ENCODE measurements around the gene TOR1B.

TOR1B gene

DNA sequence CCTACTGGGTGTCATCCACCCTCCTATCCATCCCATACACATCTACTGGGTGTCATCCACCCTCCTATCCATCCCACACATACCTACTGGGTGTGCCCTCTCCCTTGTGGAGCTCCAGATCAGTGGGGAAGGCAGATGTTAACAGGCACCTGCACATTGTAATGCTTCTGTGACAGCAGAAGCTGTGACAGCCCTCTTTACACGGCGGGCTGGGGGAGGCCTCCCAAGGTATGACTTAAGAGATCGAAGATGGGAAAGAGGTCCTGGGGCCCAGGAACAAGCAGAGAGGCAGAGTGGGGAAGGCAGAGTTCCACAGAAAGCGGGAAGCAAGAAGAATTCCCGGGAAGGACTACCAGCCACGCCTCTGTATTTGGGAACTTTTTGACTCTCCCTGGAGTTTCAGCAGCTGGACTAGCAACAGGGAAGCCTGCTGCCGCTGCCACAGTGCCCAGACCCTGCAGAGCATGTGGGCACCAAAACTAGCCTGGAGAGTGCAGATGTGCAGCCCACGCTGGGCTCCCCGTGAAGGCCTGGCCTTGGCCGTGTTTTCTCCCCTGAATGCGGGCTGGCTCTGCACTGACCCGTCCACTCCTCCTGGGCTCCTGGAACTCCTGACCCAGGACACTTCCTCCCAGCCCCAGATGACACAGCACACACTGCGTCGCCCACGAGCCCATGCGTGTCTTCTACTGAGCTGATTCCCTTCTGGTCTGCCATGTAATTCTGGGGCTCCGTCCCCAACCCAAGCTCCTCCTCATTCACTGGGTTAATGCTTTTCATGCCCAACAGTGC, 11.6 kb downstream of the TOR1B start:
- DNase-seq (ENCODE audit: low spot score): no peak

DNA sequence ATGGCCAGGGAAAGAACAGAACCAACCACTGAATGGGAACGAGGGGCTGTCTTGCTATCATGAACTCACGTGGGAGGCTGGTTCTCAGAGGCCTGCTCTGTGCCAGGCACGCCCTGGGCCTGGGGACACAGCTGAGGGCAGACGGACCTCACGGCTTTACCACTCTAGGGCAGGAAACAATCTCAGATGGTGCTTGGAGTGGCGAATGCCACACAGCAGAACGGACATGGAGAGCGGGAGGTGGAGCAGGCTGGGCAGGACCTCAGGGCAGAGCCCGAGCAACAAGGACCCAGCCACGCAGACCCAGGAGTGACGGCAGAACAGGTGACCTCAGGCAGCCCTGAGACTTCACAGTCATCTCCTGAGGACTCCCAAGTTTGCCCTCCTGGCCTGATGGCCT, 12.3 kb downstream of the TOR1B start:
- DNase-seq (ENCODE audit: low spot score): no peak

DNA sequence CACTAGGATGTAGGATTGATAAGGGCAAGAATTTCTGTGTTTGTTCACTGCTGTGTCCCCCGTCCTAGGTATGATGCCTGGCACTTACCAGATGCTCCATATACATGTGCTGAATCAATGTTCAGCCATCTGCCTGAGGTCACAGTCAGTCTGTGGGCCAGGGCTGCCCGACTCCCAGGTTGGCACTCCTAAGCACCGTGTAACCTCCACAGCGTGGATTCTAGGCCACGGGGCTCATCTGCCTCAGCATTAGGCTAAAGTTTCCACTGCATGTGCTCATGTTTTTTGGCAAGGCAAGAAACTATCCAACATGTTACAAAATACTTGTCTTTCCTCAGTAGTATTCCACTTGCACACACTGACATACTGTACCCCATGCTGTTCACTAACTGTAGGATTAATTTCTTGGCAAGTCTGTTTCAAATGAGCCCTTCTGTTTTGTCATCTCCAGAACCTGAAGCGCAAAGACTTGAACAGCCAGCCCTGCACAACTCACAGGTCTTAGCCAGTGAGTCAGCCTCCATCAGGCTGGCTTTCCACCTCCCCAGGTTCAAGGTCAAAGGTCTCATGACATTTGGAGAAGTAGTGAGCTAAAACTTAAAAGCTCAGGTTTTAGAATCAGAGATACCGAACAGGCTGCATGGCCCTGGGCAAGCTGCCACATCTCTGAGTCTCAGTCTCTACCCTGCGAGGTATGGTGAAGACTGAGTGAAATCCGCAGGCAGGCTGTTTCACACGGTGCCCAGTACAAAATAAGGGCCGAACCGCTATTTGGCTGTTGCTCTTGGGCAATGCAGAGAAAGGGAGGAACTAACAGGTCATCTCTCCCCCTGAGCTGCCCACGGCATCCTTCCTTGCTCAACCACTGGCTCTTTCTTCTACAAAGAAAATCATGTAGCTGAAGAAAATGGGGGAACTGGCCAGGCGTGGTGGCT, 13.8 kb downstream of the TOR1B start:
- no peak for DNase-seq (ENCODE audit: low spot score)

DNA sequence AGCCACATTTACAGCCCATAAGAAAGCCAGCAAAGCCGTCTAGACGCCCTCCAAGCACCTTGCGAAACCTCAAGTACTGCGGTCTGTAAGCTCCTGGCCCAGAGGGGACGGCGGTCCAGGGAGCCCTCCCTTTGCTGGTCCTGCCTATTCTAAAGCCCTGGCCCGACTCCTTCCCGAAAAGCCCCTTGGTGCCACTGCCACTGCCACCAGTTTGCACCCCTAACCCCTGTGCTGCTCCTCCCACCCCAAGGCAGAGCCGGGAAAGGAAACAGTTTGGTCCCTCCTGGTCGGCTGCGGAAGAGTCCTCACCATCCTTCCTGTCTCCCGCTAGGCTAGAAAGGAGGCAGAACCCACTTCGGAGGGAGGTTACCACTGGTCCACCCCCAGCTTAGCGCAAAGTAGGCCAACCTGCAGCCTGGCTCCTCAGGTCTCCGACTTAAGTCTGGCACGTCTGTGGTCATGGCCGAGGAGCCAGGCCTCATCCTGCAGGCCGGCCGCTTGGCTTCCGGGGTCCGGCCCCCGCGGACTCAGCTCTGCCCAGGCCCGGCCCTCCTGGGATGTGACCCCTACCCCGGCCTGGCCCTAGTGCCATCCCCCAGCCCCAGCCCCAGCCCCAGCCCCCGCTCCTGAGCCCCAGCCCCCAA, 20.0 kb downstream of the TOR1B start:
- DNase-seq (ENCODE audit: low spot score): no peak

DNA sequence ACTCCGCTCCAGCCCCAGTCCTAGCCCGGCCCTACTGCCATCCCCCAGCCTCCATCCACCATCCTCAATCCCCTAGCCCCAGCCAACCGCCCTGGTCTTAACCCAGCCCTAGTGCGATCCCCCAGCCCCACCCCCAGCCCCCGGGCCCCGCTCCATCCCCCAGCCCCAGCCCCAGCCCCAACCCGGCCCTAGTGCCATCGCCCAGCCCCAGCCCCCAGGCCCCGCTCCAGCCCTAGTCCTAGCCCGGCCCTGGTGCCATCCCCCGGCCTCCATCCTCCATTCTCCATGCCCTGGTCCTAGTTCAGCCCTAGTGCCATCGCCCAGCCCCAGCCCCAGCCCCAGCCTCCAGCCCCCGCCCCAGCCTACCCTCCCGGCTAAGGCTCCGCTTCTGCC, 20.6 kb downstream of the TOR1B start:
- DNase-seq (ENCODE audit: low spot score): no peak

DNA sequence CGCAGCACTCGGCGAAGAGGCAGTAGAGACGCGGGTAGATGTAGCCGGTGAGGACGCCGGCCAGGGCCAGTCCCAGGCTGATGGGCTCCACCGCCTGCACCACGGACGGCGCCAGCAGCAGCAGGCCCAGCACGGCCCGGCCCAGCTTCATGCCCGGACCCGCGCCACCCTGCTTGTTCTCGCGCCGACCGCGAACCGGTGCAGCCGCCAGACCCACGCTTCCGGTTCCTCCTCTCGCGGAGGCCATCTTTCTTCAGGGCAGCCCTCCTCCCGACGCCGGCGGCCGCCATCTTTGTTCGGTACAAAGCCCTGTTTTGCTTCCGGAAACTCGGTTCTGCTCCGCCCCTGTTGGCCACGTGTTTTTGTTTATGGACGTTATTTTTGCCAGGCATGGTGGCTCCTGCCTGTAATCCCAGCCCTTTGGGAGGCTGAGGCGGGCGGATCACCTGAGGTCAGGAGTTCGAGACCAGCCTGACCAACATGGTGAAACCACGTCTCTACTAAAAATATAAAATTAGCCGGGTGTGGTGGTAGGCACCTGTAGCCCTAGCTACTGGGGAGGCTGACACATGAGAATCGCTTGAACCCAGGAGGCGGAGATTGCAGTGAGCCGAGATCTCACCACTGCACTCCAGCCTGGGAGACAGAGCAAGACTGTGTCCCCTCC, 21.1 kb downstream of the TOR1B start, which contains the start of gene TOR1A:
Gene TOR1A (minus strand): TSS at position 202 of the 667 bp plus-strand sequence. CDS start 51 bp downstream, at position 151.
- peak; percentile 93 for DNase-seq (ENCODE audit: low spot score)

DNA sequence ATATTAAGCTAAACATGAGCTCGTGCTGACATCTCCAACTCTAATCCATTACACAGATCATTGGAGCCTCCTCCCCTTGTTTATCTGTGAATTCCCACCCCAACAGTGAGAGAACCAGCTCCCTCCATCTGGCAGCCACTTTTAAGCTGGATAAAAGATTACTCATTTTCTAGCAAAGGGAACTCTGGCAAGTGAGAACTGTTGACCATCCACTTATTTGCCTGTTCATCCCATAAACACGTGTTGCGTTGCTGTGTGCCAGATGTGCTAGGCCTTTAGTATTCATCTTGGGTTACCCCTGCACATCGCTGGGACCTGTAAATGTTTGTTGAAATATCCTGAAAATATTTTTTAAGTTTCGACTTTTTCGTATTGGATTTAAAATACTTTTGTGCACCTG, 23.4 kb downstream of the TOR1B start:
- DNase-seq (ENCODE audit: low spot score): no peak

DNA sequence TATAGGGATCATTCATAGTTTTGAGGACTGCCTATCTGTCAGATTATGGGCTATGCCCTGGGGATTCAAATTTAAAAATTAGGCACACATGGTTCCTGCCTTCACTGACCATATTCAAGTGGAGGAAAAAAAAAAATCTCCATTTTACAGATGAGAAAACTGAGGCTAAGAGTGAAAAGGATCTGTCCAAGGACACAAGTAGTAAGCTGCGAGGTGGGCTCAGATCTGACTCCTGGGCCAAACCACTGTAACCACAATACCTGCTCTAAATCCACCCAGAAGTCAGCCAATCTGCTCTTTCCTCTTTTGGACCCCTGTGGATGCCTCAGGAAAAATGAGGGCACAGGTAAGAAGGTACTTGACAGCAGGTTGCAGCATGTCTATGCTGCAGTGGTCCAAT, 23.8 kb downstream of the TOR1B start:
- DNase-seq (ENCODE audit: low spot score): no peak

DNA sequence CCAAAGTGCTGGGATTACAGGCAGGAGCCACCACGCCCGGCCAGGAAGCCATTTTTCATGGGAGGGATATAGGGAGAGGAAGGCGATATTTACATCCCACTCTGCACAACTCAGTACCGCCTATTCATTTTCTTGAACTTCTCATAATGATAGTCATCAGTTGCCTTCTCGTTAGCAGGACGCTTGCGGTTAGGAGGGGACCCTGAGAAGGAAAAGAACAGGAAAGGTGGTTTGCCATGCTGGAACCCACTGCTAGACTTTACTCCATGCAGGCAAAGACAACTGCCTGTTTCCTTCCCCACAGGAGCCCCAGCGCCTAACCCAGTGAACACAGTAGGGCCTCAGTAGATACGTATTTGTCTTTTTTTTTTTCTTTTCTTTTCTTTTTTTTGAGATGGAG, 25.1 kb downstream of the TOR1B start:
- DNase-seq (ENCODE audit: low spot score): no peak

DNA sequence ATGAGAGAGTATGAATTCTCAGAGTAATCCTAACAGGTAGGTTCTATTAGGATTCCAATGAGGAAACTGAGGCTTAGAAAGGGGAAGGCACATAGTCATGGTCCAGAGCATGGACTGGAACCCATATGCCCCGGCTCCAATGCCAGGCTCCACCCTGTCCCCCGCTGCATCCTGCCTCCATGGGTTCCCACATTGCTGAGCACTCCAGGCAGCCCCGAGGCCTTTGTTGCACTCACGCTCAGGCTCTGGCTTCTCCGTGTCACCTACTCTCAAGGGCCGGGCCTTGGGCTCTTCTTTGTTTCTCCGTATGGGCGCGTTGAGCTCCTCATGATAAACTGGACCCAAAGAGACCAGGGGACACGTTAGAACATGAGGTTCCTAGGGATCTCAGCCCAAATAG, 26.0 kb downstream of the TOR1B start:
- DNase-seq (ENCODE audit: low spot score): no peak

DNA sequence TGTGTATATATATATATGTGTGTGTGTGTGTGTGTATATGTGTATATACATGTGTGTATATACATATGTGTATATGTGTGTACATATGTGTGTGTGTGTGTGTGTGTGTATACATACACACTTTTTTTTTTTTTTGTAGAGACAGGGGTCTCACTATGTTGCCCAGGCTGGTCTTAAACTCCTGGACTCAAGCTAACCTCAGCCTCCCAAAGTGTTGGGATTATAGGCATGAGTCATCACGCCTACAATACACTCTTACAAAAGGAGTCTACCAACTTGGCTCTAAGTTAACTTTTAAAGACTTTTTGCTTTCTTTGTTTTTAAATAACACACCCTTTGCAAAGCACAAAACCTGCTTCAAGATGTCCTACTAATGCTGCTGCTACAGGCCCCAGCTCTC, 30.0 kb downstream of the TOR1B start:
- no peak for DNase-seq (ENCODE audit: low spot score)

DNA sequence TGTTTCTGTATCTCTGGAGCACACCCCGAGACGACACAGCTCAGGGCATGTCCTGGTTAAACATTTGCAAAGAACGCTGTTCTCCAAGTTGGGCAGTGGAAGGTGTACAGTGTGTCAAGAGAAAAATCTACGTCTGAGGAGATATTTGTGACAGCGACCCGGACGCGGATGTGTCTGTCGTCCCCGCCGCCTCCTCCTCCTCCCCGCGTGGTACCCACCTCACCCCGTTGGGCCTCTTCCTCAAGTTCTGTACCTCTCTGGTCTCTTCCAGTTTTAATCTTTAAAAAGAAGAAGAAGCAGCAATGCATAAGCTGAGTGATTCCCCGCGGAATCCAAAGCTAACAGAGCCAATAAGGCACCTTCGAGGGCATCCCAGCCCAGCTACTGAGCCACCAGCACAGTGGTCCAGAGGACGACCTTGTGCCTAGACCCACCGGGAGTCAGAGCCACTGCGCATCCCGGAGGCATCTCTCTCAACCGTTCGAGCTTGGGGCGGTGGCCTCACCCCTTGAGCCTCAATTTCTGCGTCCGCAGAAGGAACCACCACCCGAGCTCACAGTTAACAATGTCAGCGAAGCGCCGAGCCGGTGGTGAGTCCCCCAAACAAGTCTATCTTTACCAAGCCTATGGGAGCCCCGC, 31.6 kb downstream of the TOR1B start:
- no peak for DNase-seq (ENCODE audit: low spot score)

DNA sequence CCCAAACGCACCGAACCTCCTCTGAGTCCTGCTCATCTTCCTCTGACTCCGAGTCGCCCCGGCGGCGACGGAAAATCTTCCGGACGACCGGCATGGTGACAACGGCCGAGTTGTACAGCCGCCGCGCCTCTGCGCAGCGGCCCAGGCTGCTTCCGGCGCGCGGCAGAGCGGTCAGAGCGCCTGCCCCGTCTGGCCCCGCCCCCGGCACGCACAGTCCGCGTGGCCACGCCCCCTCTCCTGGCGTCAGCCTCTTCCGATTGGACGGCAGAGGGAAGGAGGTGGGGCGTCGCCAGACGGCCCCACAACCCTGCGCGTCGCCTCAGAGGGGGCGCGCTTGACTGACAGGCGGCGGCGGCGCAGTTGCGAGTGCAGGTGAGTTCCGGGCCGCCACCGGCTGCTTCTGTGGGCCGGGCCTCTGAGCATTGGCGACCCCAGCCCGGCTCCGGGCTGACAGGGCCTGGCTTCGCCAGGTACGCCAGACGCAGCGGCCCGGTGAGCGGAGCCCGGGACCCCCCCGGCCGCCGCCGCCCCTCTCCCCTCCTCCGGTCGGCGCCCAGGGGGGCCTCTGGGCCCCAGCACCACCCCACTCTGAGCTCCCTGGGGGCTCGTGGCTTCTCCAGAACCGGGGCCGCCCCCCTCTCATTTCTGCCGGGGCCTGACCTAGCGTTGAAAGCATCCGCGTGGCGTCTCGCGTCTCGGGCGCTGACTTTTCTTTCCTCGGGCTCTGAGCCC, 32.3 kb downstream of the TOR1B start, which contains the start of the genes C9orf78 and USP20:
Gene C9orf78 (minus strand): TSS at position 148 of the 732 bp plus-strand sequence. CDS start 54 bp downstream, at position 94.
Gene USP20 (plus strand): TSS at position 331 of the 732 bp plus-strand sequence. CDS start 17,098 bp downstream, outside the sequence.
- peak; percentile 97 for DNase-seq (ENCODE audit: low spot score)

DNA sequence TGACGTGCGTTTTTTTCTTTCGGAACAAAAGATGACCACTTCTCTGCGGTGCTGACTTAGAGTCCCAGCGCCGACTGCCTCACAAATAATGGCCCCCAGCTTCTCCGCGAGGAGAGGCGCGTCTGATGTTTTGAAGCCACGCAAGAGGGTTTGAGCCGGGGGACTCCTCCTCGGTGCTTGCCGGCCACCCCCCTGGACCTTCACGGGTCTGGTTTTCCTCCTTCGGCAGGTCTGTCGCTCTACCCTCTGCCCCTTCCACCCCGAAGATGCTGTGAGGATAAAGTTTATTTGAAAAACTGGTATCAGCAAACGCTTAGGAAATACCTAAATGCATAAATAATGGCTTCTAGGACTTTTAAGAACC, 32.9 kb downstream of the TOR1B start:
- DNase-seq (ENCODE audit: low spot score): no peak

DNA sequence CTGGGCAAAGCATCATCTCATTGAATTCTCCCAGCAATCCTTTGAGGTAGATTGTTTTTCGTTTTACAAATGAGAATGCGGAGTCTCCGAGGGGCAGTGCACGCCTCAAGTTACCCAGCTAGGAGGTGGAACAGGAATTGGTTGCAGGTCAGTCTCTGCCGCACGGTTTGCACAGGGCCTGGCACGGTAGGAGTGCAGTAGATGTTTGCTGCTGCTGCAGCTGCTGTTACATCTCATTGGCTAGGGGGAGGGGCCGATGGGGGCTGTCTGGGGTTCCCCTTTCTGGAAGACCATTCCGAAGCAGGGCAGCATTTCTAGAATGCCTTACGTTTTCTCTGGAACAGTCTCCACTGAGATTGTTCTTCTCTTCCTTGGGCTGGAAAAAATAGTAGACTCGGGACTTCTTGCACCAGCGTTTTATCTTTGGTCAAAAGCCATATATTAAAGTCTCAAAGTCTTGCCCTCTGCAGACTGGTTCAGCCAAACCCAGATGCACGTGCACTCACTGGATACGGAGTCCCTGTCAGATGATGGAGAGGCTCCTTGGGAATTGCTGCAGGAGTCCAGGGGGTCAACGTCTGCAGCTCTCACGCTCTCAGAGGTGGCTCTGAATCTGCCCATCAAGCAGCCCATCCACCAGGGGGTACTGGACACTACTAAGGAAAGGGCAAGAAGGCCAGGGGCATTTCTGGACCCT, 33.5 kb downstream of the TOR1B start:
- DNase-seq (ENCODE audit: low spot score): no peak

DNA sequence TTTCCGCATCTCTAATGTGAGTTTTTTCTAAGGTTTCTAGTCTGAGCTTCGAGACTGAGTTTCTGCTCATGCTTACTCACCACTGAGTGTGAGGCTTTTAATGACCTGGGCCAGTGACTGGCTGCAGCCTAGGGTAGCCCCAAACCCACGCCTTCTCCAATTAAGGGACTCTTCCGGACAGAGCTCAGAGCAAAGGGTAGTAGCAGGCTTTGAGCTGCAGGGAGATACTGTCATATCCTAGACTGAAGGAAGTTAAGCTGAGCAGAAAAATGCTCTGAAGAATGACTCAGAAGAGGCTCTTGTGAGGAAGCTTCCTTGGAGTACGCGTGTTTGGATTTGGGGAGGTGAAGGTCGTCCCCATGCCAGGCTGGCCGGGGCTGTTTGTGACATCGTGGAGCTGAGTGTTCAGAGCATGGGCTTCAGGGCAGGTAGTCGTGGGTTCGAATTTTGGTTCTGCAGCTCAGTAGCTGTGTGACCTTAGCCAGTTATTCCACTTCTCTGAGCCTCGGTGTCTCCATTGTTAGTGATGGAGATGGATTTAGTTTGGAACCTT, 35.8 kb downstream of the TOR1B start:
- no peak for DNase-seq (ENCODE audit: low spot score)

DNA sequence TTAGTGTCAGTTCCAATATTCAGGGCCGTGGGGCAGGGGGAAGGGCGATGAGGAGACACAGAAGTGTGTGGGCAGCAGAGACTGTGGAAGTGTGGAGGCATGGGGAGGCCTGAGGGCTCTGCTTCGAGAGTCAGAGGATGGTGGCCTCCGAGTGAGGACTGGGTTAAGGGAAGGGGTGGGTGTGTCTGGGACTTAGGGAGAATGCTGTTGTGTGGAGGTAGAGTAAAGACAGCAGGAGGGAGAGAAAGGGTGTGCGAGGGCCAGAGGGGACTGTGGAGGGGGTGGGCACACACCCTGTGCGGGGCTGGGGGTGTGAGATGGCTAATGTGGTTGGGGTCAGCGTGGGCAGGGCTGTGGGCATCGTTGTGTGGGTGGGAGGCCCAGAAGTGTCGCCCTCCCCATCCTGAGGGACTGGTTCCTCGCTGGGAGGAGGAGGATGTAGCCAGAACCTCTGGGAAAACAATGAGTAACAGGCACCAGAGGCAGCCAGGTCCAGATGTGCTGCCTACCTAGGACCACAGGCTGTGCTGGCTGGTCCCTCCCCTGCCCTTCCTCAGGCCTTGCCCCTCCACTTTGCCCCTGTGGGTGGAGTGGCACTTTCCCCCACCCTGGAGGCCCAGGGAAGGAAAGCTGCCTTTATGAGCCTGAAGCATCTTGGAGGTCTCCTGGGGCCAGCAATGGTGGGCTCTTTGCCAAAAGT, 36.5 kb downstream of the TOR1B start:
- DNase-seq (ENCODE audit: low spot score): no peak

DNA sequence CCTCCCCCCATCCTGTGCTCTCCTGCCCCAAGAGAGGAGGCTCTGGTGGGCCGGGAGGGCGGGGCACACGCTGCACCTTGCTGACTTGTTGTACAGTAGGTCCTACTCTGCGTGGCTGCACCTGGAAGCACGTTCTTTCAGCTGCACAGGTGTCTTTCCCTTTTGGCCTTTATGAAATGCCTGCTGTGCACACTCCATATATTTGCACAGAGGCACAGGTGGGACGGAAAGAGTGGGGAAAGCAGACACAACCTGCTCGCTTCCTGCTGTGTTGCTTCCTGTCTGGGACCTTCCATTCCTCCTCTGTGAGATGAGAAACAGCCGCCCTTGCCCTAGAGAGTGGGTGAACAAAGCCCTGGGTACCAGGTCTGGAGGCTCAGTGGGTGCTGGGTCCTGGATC, 37.0 kb downstream of the TOR1B start:
- no peak for DNase-seq (ENCODE audit: low spot score)

DNA sequence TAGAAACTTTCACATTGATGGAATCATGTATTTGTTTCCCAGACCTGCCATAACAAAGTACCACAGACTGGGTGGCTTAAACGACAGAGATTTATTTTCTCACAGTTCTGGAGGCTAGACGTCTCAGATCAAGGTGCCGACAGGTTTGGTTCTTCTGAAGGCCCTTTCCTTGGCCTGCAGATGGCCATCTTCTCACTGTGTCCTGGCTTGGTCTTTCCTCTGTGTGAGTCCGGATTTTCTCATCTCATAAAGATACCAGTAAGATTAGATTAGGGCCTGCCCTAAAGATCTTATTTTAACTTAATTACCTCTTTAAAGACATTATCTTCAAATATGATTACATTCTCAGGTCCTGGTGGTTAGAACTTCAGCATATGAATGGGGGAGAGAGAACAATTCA, 38.1 kb downstream of the TOR1B start:
- DNase-seq (ENCODE audit: low spot score): no peak

Measured in pons (tissue), 1 donor.